Stomach (tissue), 9 donors: ENCODE data around the gene ERCC8. TPM values are rescaled to one million over a fixed set of nuclear protein-coding genes. Genes with fewer than 3 reads are reported as not detected.

ENCODE experiments used
- DNase-seq, 2 donors: peaks; one replicate each; pipeline versions ENCODE4 v3.0.0 to v3.0.0-alpha.2; 2013 to 2019
- H3K27ac ChIP-seq, 5 donors: fragments of 200-600 bp in 4 of 5; sonication (generic) in 4 of 5; one replicate each; pipeline ENCODE4 v1.5.1; 2013 to 2019; ENCODE audit warnings: mild to moderate bottlenecking in 1 of 5, moderate library complexity in 1 of 5
- H3K27me3 ChIP-seq, 3 donors: fragments of 200-600 bp; sonication (generic); one replicate each; pipeline ENCODE4 v1.5.1; 2017 to 2019; ENCODE audit warnings: mixed run types in 1 of 3
- H3K36me3 ChIP-seq, 4 donors: fragments of 200-600 bp; sonication (generic); 1 replicate in 3 of 4; 2 replicates in 1 of 4; pipeline ENCODE4 v1.5.1; 2016 to 2019
- H3K4me1 ChIP-seq, 4 donors: fragments of 200-600 bp; sonication (generic); one replicate each; pipeline ENCODE4 v1.5.1; 2016 to 2019
- H3K4me3 ChIP-seq, 4 donors: fragments of 200-600 bp; sonication (generic) in 3 of 4; one replicate each; pipeline ENCODE4 v1.5.1; 2016 to 2019; ENCODE audit warnings: mild to moderate bottlenecking in 1 of 4
- H3K9me3 ChIP-seq, 4 donors: fragments of 200-600 bp; sonication (generic); one replicate each; pipeline ENCODE4 v1.5.1; 2016 to 2019
- CTCF ChIP-seq, 7 experiments: fragments of 450-650 bp in 4 of 7; fragments of 200-600 bp in 3 of 7; sonication (generic) in 3 of 7; IDR thresholded peaks; one replicate each; pipeline ENCODE4 v1.5.1; 2016 to 2019; ENCODE audit warnings: antibody characterized with exemption in 7 of 7, control low read depth in 2 of 7, mild to moderate bottlenecking in 1 of 7
- EP300 ChIP-seq: sonication (generic); formaldehyde crosslinking; IDR thresholded peaks from one replicate; pipeline ENCODE4 v1.6.1; 2017; ENCODE audit warnings: antibody characterized with exemption
- POLR2A ChIP-seq, 4 donors: fragments of 450-650 bp; IDR thresholded peaks; one replicate each; pipeline ENCODE4 v1.6.1; 2016; ENCODE audit warnings: antibody characterized with exemption in 4 of 4, control low read depth in 2 of 4, mild to moderate bottlenecking in 1 of 4, moderate library complexity in 1 of 4
- POLR2AphosphoS5 ChIP-seq, 3 donors: sonication (generic); formaldehyde crosslinking; IDR thresholded peaks; one replicate each; pipeline ENCODE4 v1.6.1; 2016; ENCODE audit warnings: antibody characterized with exemption in 3 of 3
- WGBS, 5 donors: extraction: QIAGEN DNeasy Blood & Tissue Kit in 3 of 5; methylation state at CpG; one replicate each; pipeline versions ENCODE4 v1.1.5 to v1.1.7; 2013 to 2018; 5-methylcytosine and 5-hydroxymethylcytosine counted together
- intact Hi-C: fragments of 100-400 bp; cut with DNase I; formaldehyde crosslinking; loops from one replicate; pipeline ENCODE4 v1.15.1; 2023; ENCODE audit warnings: low total_unique reads
- polyA plus RNA-seq, 3 donors: library from polyadenylated mRNA; stranded (reverse); fragments of 200-250 nt; gene quantifications; one replicate each; pipeline ENCODE4 v1.2.3, GENCODE V29; 2013
- total RNA-seq, 5 donors: library from RNA; depleted of rRNA; stranded (reverse); fragments of >200 nt; gene quantifications; one replicate each; pipeline versions ENCODE4 v1.1.0 to v1.2.3, GENCODE V29; 2014 to 2016
- donor health status: healthy with polysubstance abuse.
- donor health status: Bipolar disorder and iron deficiency.
- donor health status: healthy.

Gene ERCC8
- total and polyA plus RNA-seq, 8 donors: 3.5 to 19.1 (median 5.6) TPM; not detected in 2

- Histone ChIP-seq H3K36me3 (no peaks in the 10 kb centered on the region), H3K27ac (no peak overlapping the region), H3K27me3 (no peaks in the 10 kb centered on the region), H3K9me3 (peaks cover 0 to 9% (median 0%) of the 10 kb centered on the region in 4 donors), H3K4me1 (no peaks in the 10 kb centered on the region), H3K4me3 (no peak overlapping the region)
- WGBS, 5 donors: 85 to 100% (median 96%) methylated on average over 2 of the region's 2 CpGs
- no peak for DNase-seq
- TF ChIP-seq POLR2A (IDR thresholded peaks at IDR 0.05) (no peak), EP300 (no peak), CTCF (IDR thresholded peaks at IDR 0.05) (no peak), POLR2AphosphoS5 (IDR thresholded peaks at IDR 0.05) (no peak)
- intact Hi-C loops: no loop called here
Measured at GRCh38 chr5:60958712-60959111, 13.8 kb upstream of the ERCC8 start.

GRCh38 chr5:60958088-60958487 is 13.2 kb upstream of the ERCC8 start:
- H3K4me3 ChIP-seq: no peak overlapping the region
- DNase-seq: no peak
- H3K27ac ChIP-seq: no peak overlapping the region
- no peak for TF ChIP-seq POLR2A (IDR thresholded peaks at IDR 0.05)
- no peak for TF ChIP-seq POLR2AphosphoS5 (IDR thresholded peaks at IDR 0.05)
- no peak for TF ChIP-seq EP300
- TF ChIP-seq CTCF (IDR thresholded peaks at IDR 0.05): no peak
- H3K9me3 ChIP-seq: peaks cover 0 to 9% (median 0%) of the 10 kb centered on the region in 4 donors
- intact Hi-C loops: no loop called here
- H3K4me1 ChIP-seq: no peaks in the 10 kb centered on the region
- no peaks in the 10 kb centered on the region for H3K36me3 ChIP-seq
- H3K27me3 ChIP-seq: no peaks in the 10 kb centered on the region

- intact Hi-C loops: no loop called here
Measured at GRCh38 chr5:60955239-60955638, 10.4 kb upstream of the ERCC8 start.

GRCh38 chr5:60948738-60949137 is 3.9 kb upstream of the ERCC8 start:
- Histone ChIP-seq H3K4me1 (peaks cover 7 to 23% (median 18%) of the 10 kb centered on the region in 4 donors), H3K9me3 (no peaks in the 10 kb centered on the region), H3K27ac (no peak overlapping the region), H3K27me3 (no peaks in the 10 kb centered on the region), H3K4me3 (no peak overlapping the region), H3K36me3 (no peaks in the 10 kb centered on the region)
- intact Hi-C loops: no loop called here
- WGBS, 5 donors: 93 to 100% (median 97%) methylated on average over 1 of the region's 1 CpG
- DNase-seq: no peak
- TF ChIP-seq POLR2AphosphoS5 (IDR thresholded peaks at IDR 0.05): no peak
- no peak for TF ChIP-seq POLR2A (IDR thresholded peaks at IDR 0.05)
- no peak for TF ChIP-seq CTCF (IDR thresholded peaks at IDR 0.05)
- TF ChIP-seq EP300: no peak

More at GRCh38 chr5:60955239-60955638, 10.4 kb upstream of the ERCC8 start:
- TF ChIP-seq POLR2A (IDR thresholded peaks at IDR 0.05) (no peak), EP300 (no peak), POLR2AphosphoS5 (IDR thresholded peaks at IDR 0.05) (no peak), CTCF (IDR thresholded peaks at IDR 0.05) (no peak)
- no peak for DNase-seq
- H3K9me3 ChIP-seq: peaks cover 0 to 9% (median 0%) of the 10 kb centered on the region in 4 donors
- WGBS, 5 donors: 87 to 98% (median 93%) methylated on average over 3 of the region's 3 CpGs
- H3K36me3 ChIP-seq: no peaks in the 10 kb centered on the region
- no peak overlapping the region for H3K27ac ChIP-seq
- H3K27me3 ChIP-seq: no peaks in the 10 kb centered on the region
- H3K4me3 ChIP-seq: no peak overlapping the region
- no peaks in the 10 kb centered on the region for H3K4me1 ChIP-seq
